Left lung (tissue), 10 donors: Measurements from ENCODE around the gene PTPRM. TPM values are rescaled to one million over a fixed set of nuclear protein-coding genes. Genes with fewer than 3 reads are reported as not detected.

Source experiments
- ATAC-seq: fragments of 200-7000 bp; cut with Tn5 transposase; one replicate; pipeline ENCODE4 v1.9.1; 2020; ENCODE audit warnings: moderate library complexity
- DNase-seq, 4 donors: peaks; one replicate each; pipeline ENCODE4 v3.0.0-alpha.2; 2013 to 2020
- H3K27ac ChIP-seq, 2 donors: fragments of 200-600 bp; sonication (generic) in 1 of 2; one replicate each; pipeline versions ENCODE4 v1.5.0 to v1.8.0; 2020 to 2021
- H3K27me3 ChIP-seq, 2 donors: fragments of 200-600 bp; sonication (generic) in 1 of 2; one replicate each; pipeline versions ENCODE4 v1.5.0 to v1.8.0; 2020 to 2021
- H3K36me3 ChIP-seq, 2 donors: fragments of 200-600 bp; sonication (generic) in 1 of 2; one replicate each; pipeline versions ENCODE4 v1.5.0 to v1.8.0; 2020 to 2021
- H3K4me1 ChIP-seq, 2 donors: fragments of 200-600 bp; one replicate each; pipeline ENCODE4 v1.8.0; 2021
- H3K4me3 ChIP-seq, 2 donors: fragments of 200-600 bp; sonication (generic) in 1 of 2; one replicate each; pipeline versions ENCODE4 v1.5.0 to v1.8.0; 2020 to 2021; ENCODE audit warnings: mild to moderate bottlenecking in 1 of 2
- H3K9me3 ChIP-seq, 2 donors: fragments of 200-600 bp; sonication (generic) in 1 of 2; one replicate each; pipeline versions ENCODE4 v1.5.0 to v1.8.0; 2020 to 2021
- CTCF ChIP-seq, 2 donors: fragments of 200-600 bp; sonication (generic) in 1 of 2; IDR thresholded peaks; one replicate each; pipeline versions ENCODE4 v1.5.0 to v1.8.0; 2021; ENCODE audit warnings: antibody characterized with exemption in 2 of 2
- intact Hi-C, 2 donors: fragments of 100-400 bp; cut with DNase I; formaldehyde crosslinking; loops; one replicate each; pipeline versions ENCODE4 v1.11.2 to v1.14.2; 2022
- polyA plus RNA-seq, 6 donors: library from polyadenylated mRNA; unstranded; fragments of 120-200 nt; gene quantifications; one replicate each; pipeline ENCODE4 v1.2.1, GENCODE V29; 2013; ENCODE audit not compliant: insufficient read length in 6 of 6
- total RNA-seq, 2 donors: library from RNA; stranded (reverse); fragmentation: NEBNext Ultra II Directional; extraction: Animal tissue kit (Norgen Biotek cat#: 25700); gene quantifications; one replicate each; pipeline ENCODE4 v1.2.1, GENCODE V29; 2021
- donor health status: DM: no; HTN: yes; CAD: no.
- donor health status: DM: no; HTN: no; CAD: no.

The PTPRM gene
- total and polyA plus RNA-seq, 8 donors: 76.4 to 99.6 (median 90.1) TPM

- TF ChIP-seq CTCF (IDR thresholded peaks at IDR 0.05): no peak
- Histone ChIP-seq H3K9me3 (no peaks in the 10 kb centered on the region), H3K36me3 (no peaks in the 10 kb centered on the region), H3K4me3 (no peak overlapping the region), H3K4me1 (peaks cover 0 to 7% of the 10 kb centered on the region in 2 donors), H3K27ac (no peak overlapping the region), H3K27me3 (no peaks in the 10 kb centered on the region)
- no peak for ATAC-seq
- intact Hi-C loops: no loop called here
- no peak for DNase-seq
These were observed 89.9 kb downstream of the PTPRM start for GRCh38 chr18:7657050-7657449.

GRCh38 chr18:7657937-7658336, 90.8 kb downstream of the PTPRM start:
- Histone ChIP-seq H3K9me3 (no peaks in the 10 kb centered on the region), H3K4me1 (peaks cover 0 to 7% of the 10 kb centered on the region in 2 donors), H3K27me3 (no peaks in the 10 kb centered on the region), H3K4me3 (no peak overlapping the region), H3K36me3 (no peaks in the 10 kb centered on the region), H3K27ac (no peak overlapping the region)
- ATAC-seq (no peak), DNase-seq (no peak)
- no peak for TF ChIP-seq CTCF (IDR thresholded peaks at IDR 0.05)
- intact Hi-C loops: no loop called here

GRCh38 chr18:7658701-7659100, 91.6 kb downstream of the PTPRM start:
- TF ChIP-seq CTCF (IDR thresholded peaks at IDR 0.05): no peak
- DNase-seq (no peak), ATAC-seq (no peak)
- Histone ChIP-seq H3K36me3 (no peaks in the 10 kb centered on the region), H3K9me3 (no peaks in the 10 kb centered on the region), H3K27ac (no peak overlapping the region), H3K4me1 (peaks cover 0 to 7% of the 10 kb centered on the region in 2 donors), H3K27me3 (no peaks in the 10 kb centered on the region), H3K4me3 (no peak overlapping the region)
- intact Hi-C loops: no loop called here

GRCh38 chr18:7661207-7661606, 94.1 kb downstream of the PTPRM start:
- peaks cover 0 to 5% of the 10 kb centered on the region in 2 donors for H3K4me1 ChIP-seq
- no peak for ATAC-seq

GRCh38 chr18:7662866-7663265, 95.8 kb downstream of the PTPRM start:
- DNase-seq: no peak
- no peak for ATAC-seq
- no peaks in the 10 kb centered on the region for H3K9me3 ChIP-seq
- no peaks in the 10 kb centered on the region for H3K4me1 ChIP-seq
- no peak overlapping the region for H3K27ac ChIP-seq
- intact Hi-C loops: no loop called here
- H3K36me3 ChIP-seq: no peaks in the 10 kb centered on the region
- no peaks in the 10 kb centered on the region for H3K27me3 ChIP-seq
- no peak for TF ChIP-seq CTCF (IDR thresholded peaks at IDR 0.05)
- H3K4me3 ChIP-seq: no peak overlapping the region

More at GRCh38 chr18:7661207-7661606, 94.1 kb downstream of the PTPRM start:
- DNase-seq: no peak
- no peak overlapping the region for H3K4me3 ChIP-seq
- no peaks in the 10 kb centered on the region for H3K36me3 ChIP-seq
- no peak overlapping the region for H3K27ac ChIP-seq
- intact Hi-C loops: no loop called here
- TF ChIP-seq CTCF (IDR thresholded peaks at IDR 0.05): no peak
- no peaks in the 10 kb centered on the region for H3K9me3 ChIP-seq
- H3K27me3 ChIP-seq: no peaks in the 10 kb centered on the region
